ENCODE data around the gene DEPDC4. TPM values are rescaled to one million over a fixed set of nuclear protein-coding genes. Genes with fewer than 3 reads are reported as not detected.

DEPDC4 gene
- total RNA-seq, 1 experiment from 2014 or later = 3.2 TPM

DNA sequence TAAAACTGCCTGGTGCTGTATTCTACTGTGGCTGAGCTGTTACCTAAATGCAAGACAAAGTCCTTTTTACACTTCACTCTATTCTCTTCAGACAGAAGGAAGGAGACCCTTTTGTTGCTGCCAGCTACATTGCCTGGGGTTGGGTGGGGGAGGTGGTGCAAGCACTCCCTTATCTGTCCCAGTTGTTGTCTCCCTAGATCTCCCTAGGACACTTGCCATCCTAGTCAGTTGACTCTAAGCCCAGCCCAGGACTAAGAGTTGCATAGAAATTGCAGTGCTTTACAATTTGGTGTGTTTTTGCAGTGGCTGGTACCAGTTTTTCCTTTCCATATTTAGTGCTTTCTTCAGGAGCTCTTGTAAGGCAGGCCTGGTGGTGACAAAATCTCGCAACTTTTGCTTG lies 35.2 kb upstream of the DEPDC4 start:
- no peak overlapping the region for H4K5ac ChIP-seq (ENCODE audit: insufficient read length, low read depth, low read length)
- TF ChIP-seq CTCF (conservative IDR thresholded peaks at IDR 0.05) = no peak
- peaks cover 75 to 85% (median 84%) of the 10 kb centered on the region in 3 experiments for H3K36me3 Mint-ChIP-seq (ENCODE audit: insufficient read depth in 1 of 3, low read depth in 3 of 3)
- H2BK15ac ChIP-seq (ENCODE audit: low read depth, low read length) = no peak overlapping the region
- H3K4me1 Mint-ChIP-seq = peaks cover 0 to 2% of the 10 kb centered on the region in 2 experiments; a peak in 2 of 4 replicates
- H3K27ac Mint-ChIP-seq = peak overlapping the region in 1 of 3 experiments; percentile 66; a peak in 1 of 7 replicates
- no peak overlapping the region for H3T11ph ChIP-seq (ENCODE audit: low read length)
- no peaks in the 10 kb centered on the region for H3K27me3 ChIP-seq (ENCODE audit: insufficient read depth, low read length)
- no peak overlapping the region for H3K14ac ChIP-seq (ENCODE audit: insufficient read depth, low read length)
- H2BK20ac ChIP-seq (ENCODE audit: low read depth, low read length, poor library complexity, severe bottlenecking) = no peak overlapping the region
- no peak overlapping the region for H2BK5ac ChIP-seq (ENCODE audit: insufficient read length, low read length)
- no peak overlapping the region for H3K4me3 Mint-ChIP-seq
- no peak overlapping the region for H2BK120ac ChIP-seq (ENCODE audit: low read depth, low read length, poor library complexity, severe bottlenecking)
- H3K4ac ChIP-seq (ENCODE audit: low read depth, low read length) = no peak overlapping the region
- no CpG with 5 or more reads among the region's 1 CpG for WGBS (ENCODE audit: extremely low coverage, insufficient read length, low lambda C conversion rate)
- no peaks in the 10 kb centered on the region for H3K4me1 ChIP-seq (ENCODE audit: insufficient read depth, low read length)
- H3K4me2 ChIP-seq (ENCODE audit: insufficient read depth, insufficient read length, low read length) = no peak overlapping the region
- H4K20me1 ChIP-seq (ENCODE audit: control insufficient read depth, insufficient read depth, insufficient read length) = no peaks in the 10 kb centered on the region
- H3K9me3 Mint-ChIP-seq = peaks cover 30 to 34% of the 10 kb centered on the region in 2 experiments
- H3K27ac ChIP-seq (ENCODE audit: insufficient read length, low read depth, low read length) = no peak overlapping the region
- no peaks in the 10 kb centered on the region for H3K23me2 ChIP-seq (ENCODE audit: insufficient read length, low read depth, low read length, poor library complexity, severe bottlenecking)
- no peak overlapping the region for H2BK12ac ChIP-seq (ENCODE audit: insufficient read length, low read depth, low read length)
- H3K79me1 ChIP-seq (ENCODE audit: insufficient read depth, low read depth, low read length, poor library complexity, severe bottlenecking) = no peaks in the 10 kb centered on the region
- no peak overlapping the region for H3K23ac ChIP-seq (ENCODE audit: insufficient read length, low read depth, low read length)
- H3K18ac ChIP-seq (ENCODE audit: insufficient read length, low read depth, low read length) = no peak overlapping the region
- H4K8ac ChIP-seq (replicated peaks; ENCODE audit: insufficient read length, low read depth, low read length) = no peak overlapping the region
- no peak overlapping the region for H3K9ac ChIP-seq (ENCODE audit: extremely low read depth, insufficient read length, low read length)
- no peak overlapping the region for H2AFZ ChIP-seq (ENCODE audit: low read length)
- no peaks in the 10 kb centered on the region for H3K27me3 Mint-ChIP-seq (ENCODE audit: low read depth)
- no peak overlapping the region for H2AK5ac ChIP-seq (ENCODE audit: insufficient read length, low read length)
- no peak overlapping the region for H3K56ac ChIP-seq (ENCODE audit: insufficient read length, low read depth, low read length)
- DNase-seq = no peak
- no peak overlapping the region for H4K91ac ChIP-seq (ENCODE audit: insufficient read length, low read depth, low read length)
- no peaks in the 10 kb centered on the region for H3K79me2 ChIP-seq (ENCODE audit: insufficient read depth, low read length)
- H3K9me3 ChIP-seq (ENCODE audit: control insufficient read depth, low read depth, low read length) = no peaks in the 10 kb centered on the region

All from H9 (cell line).